Spleen (tissue), 11 donors: ENCODE data around the gene METTL1. TPM values are rescaled to one million over a fixed set of nuclear protein-coding genes. Genes with fewer than 3 reads are reported as not detected.

Source experiments
- DNase-seq: peaks from one replicate; pipeline ENCODE4 v3.0.0-alpha.2; 2020
- H3K27ac ChIP-seq, 8 donors: fragments of 200-600 bp; sonication (generic) in 7 of 8; 1 replicate in 4 of 8; 2 replicates in 4 of 8; pipeline versions ENCODE4 v1.5.0 to v1.8.0; 2016 to 2021; ENCODE audit warnings: inconsistent platforms in 4 of 8, mild to moderate bottlenecking in 4 of 8, moderate library complexity in 1 of 8
- H3K27me3 ChIP-seq, 7 donors: fragments of 200-600 bp; sonication (generic) in 6 of 7; replicated peaks in 1 of 7; 1 replicate in 4 of 7; 2 replicates in 3 of 7; pipeline versions ENCODE4 v1.5.0 to v1.8.0; 2016 to 2021; ENCODE audit warnings: inconsistent platforms in 3 of 7, mild to moderate bottlenecking in 1 of 7
- H3K36me3 ChIP-seq, 6 donors: fragments of 200-600 bp; sonication (generic) in 5 of 6; 1 replicate in 4 of 6; 2 replicates in 2 of 6; pipeline versions ENCODE4 v1.5.0 to v1.8.0; 2016 to 2021; ENCODE audit warnings: inconsistent platforms in 2 of 6
- H3K4me1 ChIP-seq, 6 donors: fragments of 200-600 bp; sonication (generic) in 5 of 6; 1 replicate in 3 of 6; 2 replicates in 3 of 6; pipeline versions ENCODE4 v1.5.0 to v1.8.0; 2016 to 2021; ENCODE audit warnings: inconsistent platforms in 3 of 6
- H3K4me3 ChIP-seq, 8 donors: fragments of 200-600 bp; sonication (generic) in 7 of 8; 1 replicate in 4 of 8; 2 replicates in 4 of 8; pipeline versions ENCODE4 v1.5.0 to v1.8.0; 2016 to 2021; ENCODE audit warnings: inconsistent platforms in 4 of 8, mild to moderate bottlenecking in 4 of 8, moderate library complexity in 2 of 8
- H3K9me3 ChIP-seq, 8 donors: fragments of 200-600 bp; sonication (generic) in 7 of 8; 1 replicate in 4 of 8; 2 replicates in 4 of 8; pipeline versions ENCODE4 v1.5.0 to v1.8.0; 2016 to 2021; ENCODE audit warnings: inconsistent platforms in 4 of 8
- CTCF ChIP-seq, 11 experiments: fragments of 200-600 bp in 7 of 11; fragments of 450-650 bp in 4 of 11; sonication (generic) in 4 of 11; IDR thresholded peaks in 8 of 11; conservative IDR thresholded peaks in 3 of 11; 1 replicate in 7 of 11; 2 replicates in 4 of 11; pipeline versions ENCODE4 v1.4.0 to v1.8.0; 2016 to 2021; ENCODE audit warnings: antibody characterized with exemption in 11 of 11, inconsistent platforms in 4 of 11, mild to moderate bottlenecking in 1 of 11
- POLR2A ChIP-seq, 3 donors: fragments of 450-650 bp; IDR thresholded peaks; one replicate each; pipeline ENCODE4 v1.5.1; 2017; ENCODE audit warnings: antibody characterized with exemption in 3 of 3, mild to moderate bottlenecking in 1 of 3
- POLR2AphosphoS5 ChIP-seq, 3 donors: sonication (generic); formaldehyde crosslinking; IDR thresholded peaks; one replicate each; pipeline ENCODE4 v1.5.1; 2017; ENCODE audit warnings: antibody characterized with exemption in 3 of 3
- WGBS, 5 donors: extraction: QIAGEN DNeasy Blood & Tissue Kit in 3 of 5; methylation state at CpG; one replicate each; pipeline versions ENCODE4 v1.1.5 to v1.1.7; 2013 to 2018; 5-methylcytosine and 5-hydroxymethylcytosine counted together
- intact Hi-C: fragments of 100-400 bp; cut with DNase I; formaldehyde crosslinking; loops from one replicate; pipeline ENCODE4 v1.15.0; 2023; ENCODE audit warnings: low total_unique reads
- polyA plus RNA-seq, 3 donors: library from polyadenylated mRNA; stranded (reverse); fragments of 200-250 nt; gene quantifications; one replicate each; pipeline ENCODE4 v1.2.1, GENCODE V29; 2013
- total RNA-seq, 7 donors: library from RNA; depleted of rRNA in 3 of 7; stranded (reverse); fragments of >200 nt in 3 of 7; fragmentation: NEBNext Ultra II Directional in 4 of 7; extraction: Animal tissue kit (Norgen Biotek cat#: 25700) in 4 of 7; gene quantifications; one replicate each; pipeline versions ENCODE4 v1.1.0 to v1.2.1, GENCODE V29; 2016 to 2021
- donor health status: healthy with polysubstance abuse.
- donor health status: DM: no; HTN: no; CAD: no; lungs with moderate emphysema.
- donor health status: DM: no; HTN: no; CAD: no.
- donor health status: Bipolar disorder and iron deficiency.
- donor health status: healthy.
- donor health status: DM: no; HTN: no; CAD: no.
- donor health status: DM: yes; HTN: yes; CAD: no.

METTL1 gene
- total and polyA plus RNA-seq, 10 donors = 4.9 to 22.0 (median 14.5) TPM

- peaks cover 2 to 96% (median 49%) of the 10 kb centered on the region in 6 donors for H3K36me3 ChIP-seq
- TF ChIP-seq POLR2A (IDR thresholded peaks at IDR 0.05) (no peak), POLR2AphosphoS5 (IDR thresholded peaks at IDR 0.05) (no peak), CTCF (IDR thresholded peaks at IDR 0.05 in 8 of 11, conservative IDR thresholded peaks at IDR 0.05 in 3 of 11) (no peak)
- H3K27ac ChIP-seq = peak overlapping the region in 1 of 8 donors; percentile 18
- intact Hi-C loops = loop anchor here (10.0 kb wide), 1 partner anchor 102 kb away; no protein-coding TSS in a partner anchor
- no peaks in the 10 kb centered on the region for H3K27me3 ChIP-seq
- no peak overlapping the region for H3K4me3 ChIP-seq
- H3K9me3 ChIP-seq = no peaks in the 10 kb centered on the region
- no peak for DNase-seq
- peaks cover 0 to 7% (median 0%) of the 10 kb centered on the region in 6 donors for H3K4me1 ChIP-seq
- 76 to 97% (median 94%) methylated on average over 1 of the region's 1 CpG for WGBS, 5 donors
Observed at GRCh38 chr12:57802607-57803006, 30.7 kb upstream of the METTL1 start.

GRCh38 chr12:57800965-57801364 lies 29.1 kb upstream of the METTL1 start:
- H3K4me1 ChIP-seq = peaks cover 0 to 7% (median 0%) of the 10 kb centered on the region in 6 donors
- no peak for DNase-seq
- no peak overlapping the region for H3K27ac ChIP-seq
- H3K9me3 ChIP-seq = no peaks in the 10 kb centered on the region
- TF ChIP-seq POLR2A (IDR thresholded peaks at IDR 0.05) = no peak
- TF ChIP-seq POLR2AphosphoS5 (IDR thresholded peaks at IDR 0.05) = no peak
- no peak for TF ChIP-seq CTCF (IDR thresholded peaks at IDR 0.05 in 8 of 11, conservative IDR thresholded peaks at IDR 0.05 in 3 of 11)
- no peak overlapping the region for H3K4me3 ChIP-seq
- no peaks in the 10 kb centered on the region for H3K27me3 ChIP-seq
- 92 to 98% (median 96%) methylated on average over 3 of the region's 3 CpGs for WGBS, 5 donors
- peaks cover 2 to 96% (median 52%) of the 10 kb centered on the region in 6 donors for H3K36me3 ChIP-seq
- intact Hi-C loops = loop anchor here (10.0 kb wide), 1 partner anchor 104 kb away; no protein-coding TSS in a partner anchor

GRCh38 chr12:57797933-57798332 lies 26.0 kb upstream of the METTL1 start:
- Histone ChIP-seq H3K4me1 (peaks cover 0 to 10% (median 2%) of the 10 kb centered on the region in 6 donors), H3K27me3 (no peaks in the 10 kb centered on the region), H3K27ac (no peak overlapping the region), H3K4me3 (no peak overlapping the region), H3K9me3 (no peaks in the 10 kb centered on the region), H3K36me3 (peaks cover 2 to 100% (median 78%) of the 10 kb centered on the region in 6 donors)
- no peak for DNase-seq
- 92 to 100% (median 100%) methylated on average over 1 of the region's 1 CpG for WGBS, 5 donors
- intact Hi-C loops = no loop called here
- TF ChIP-seq POLR2A (IDR thresholded peaks at IDR 0.05) = no peak
- TF ChIP-seq CTCF (IDR thresholded peaks at IDR 0.05 in 8 of 11, conservative IDR thresholded peaks at IDR 0.05 in 3 of 11) = no peak
- no peak for TF ChIP-seq POLR2AphosphoS5 (IDR thresholded peaks at IDR 0.05)

- H3K27ac ChIP-seq = no peak overlapping the region
- intact Hi-C loops = no loop called here
- H3K9me3 ChIP-seq = no peaks in the 10 kb centered on the region
- no peak for DNase-seq
- H3K36me3 ChIP-seq = peaks cover 2 to 100% (median 82%) of the 10 kb centered on the region in 6 donors
- 83 to 100% (median 97%) methylated on average over 1 of the region's 1 CpG for WGBS, 5 donors
- H3K4me3 ChIP-seq = no peak overlapping the region
- no peak for TF ChIP-seq POLR2A (IDR thresholded peaks at IDR 0.05)
- no peak for TF ChIP-seq POLR2AphosphoS5 (IDR thresholded peaks at IDR 0.05)
- TF ChIP-seq CTCF (IDR thresholded peaks at IDR 0.05 in 8 of 11, conservative IDR thresholded peaks at IDR 0.05 in 3 of 11) = no peak
- no peaks in the 10 kb centered on the region for H3K27me3 ChIP-seq
- H3K4me1 ChIP-seq = peaks cover 0 to 10% (median 2%) of the 10 kb centered on the region in 6 donors
Observed at GRCh38 chr12:57796996-57797395, 25.1 kb upstream of the METTL1 start.
